Neural progenitor cell (in vitro differentiated cells): ENCODE data around the gene ARF1. TPM values are rescaled to one million over a fixed set of nuclear protein-coding genes. Genes with fewer than 3 reads are reported as not detected.

Source experiments
- DNase-seq: peaks from one replicate; pipeline ENCODE4 v3.0.0-alpha.2; 2016; ENCODE audit warnings: low spot score
- H2AFZ ChIP-seq: fragments of 200-600 bp; sonication (generic); replicated peaks from 2 replicates; pipeline ENCODE4 v1.6.1; 2016; ENCODE audit warnings: antibody characterized with exemption
- H3F3A ChIP-seq: fragments of 200-600 bp; sonication (generic); 2 replicates; pipeline ENCODE4 v1.6.1; 2016; ENCODE audit warnings: antibody characterized with exemption, low read depth
- H3K27ac ChIP-seq: fragments of 200-600 bp; sonication (generic); 2 replicates; pipeline ENCODE4 v1.5.1; 2016; ENCODE audit warnings: mild to moderate bottlenecking
- H3K27me3 ChIP-seq: fragments of 200-600 bp; sonication (generic); 2 replicates; pipeline ENCODE4 v1.6.1; 2016; ENCODE audit warnings: mild to moderate bottlenecking, moderate library complexity
- H3K36me3 ChIP-seq: fragments of 200-600 bp; sonication (generic); 2 replicates; pipeline ENCODE4 v1.5.1; 2016
- H3K4me1 ChIP-seq: fragments of 200-600 bp; sonication (generic); 2 replicates; pipeline ENCODE4 v1.6.1; 2016; ENCODE audit warnings: mixed run types
- H3K4me2 ChIP-seq: fragments of 200-600 bp; sonication (generic); 2 replicates; pipeline ENCODE4 v1.6.1; 2016
- H3K4me3 ChIP-seq: fragments of 200-600 bp; sonication (generic); 2 replicates; pipeline ENCODE4 v1.5.1; 2016
- H3K79me2 ChIP-seq: fragments of 200-600 bp; sonication (generic); 2 replicates; pipeline ENCODE4 v1.6.1; 2016; ENCODE audit warnings: low read depth
- H3K9ac ChIP-seq: fragments of 200-600 bp; sonication (generic); 2 replicates; pipeline ENCODE4 v1.6.1; 2016
- H3K9me3 ChIP-seq: fragments of 200-600 bp; sonication (generic); 2 replicates; pipeline ENCODE4 v1.5.1; 2016; ENCODE audit warnings: low read depth
- H4K20me1 ChIP-seq: fragments of 200-600 bp; sonication (generic); 2 replicates; pipeline ENCODE4 v1.6.1; 2016; ENCODE audit warnings: low read depth
- H3K27ac Mint-ChIP-seq: 3 replicates; pipeline ENCODE4 v1.8.0; 2021; ENCODE audit warnings: mixed read lengths
- H3K27me3 Mint-ChIP-seq: 2 replicates; pipeline ENCODE4 v1.8.0; 2022; ENCODE audit warnings: low read depth, mild to moderate bottlenecking, inconsistent platforms, moderate library complexity, mixed read lengths; ENCODE audit not compliant: insufficient read depth
- H3K36me3 Mint-ChIP-seq: 3 replicates; pipeline ENCODE4 v1.8.0; 2021; ENCODE audit warnings: mixed read lengths
- H3K4me1 Mint-ChIP-seq: 3 replicates; pipeline ENCODE4 v1.8.0; 2021; ENCODE audit warnings: mixed read lengths
- H3K4me3 Mint-ChIP-seq: 3 replicates; pipeline ENCODE4 v1.8.0; 2021; ENCODE audit warnings: mild to moderate bottlenecking, moderate library complexity, mixed read lengths
- H3K9me3 Mint-ChIP-seq: 3 replicates; pipeline ENCODE4 v1.8.0; 2020; ENCODE audit warnings: mixed read lengths
- EZH2 ChIP-seq: fragments of 200-600 bp; sonication (generic); IDR thresholded peaks from 2 replicates; pipeline ENCODE4 v1.6.1; 2017; ENCODE audit warnings: antibody characterized with exemption, mild to moderate bottlenecking, moderate library complexity
- EZH2phosphoT487 ChIP-seq: fragments of 200-600 bp; sonication (generic); IDR thresholded peaks from 2 replicates; pipeline ENCODE4 v1.6.1; 2017; ENCODE audit warnings: antibody characterized with exemption
- total RNA-seq: library from RNA; depleted of rRNA; stranded (reverse); fragments of >200 nt; gene quantifications from 2 replicates; pipeline ENCODE4 v1.2.3, GENCODE V29; 2015; ENCODE audit warnings: low replicate concordance
- TF ChIP-seq, protein P1 (sequence below): fragments of 200-600 bp; sonication (generic); IDR thresholded peaks from 2 replicates; pipeline ENCODE4 v1.5.1; 2017; ENCODE audit warnings: antibody characterized with exemption, mild to moderate bottlenecking

Gene ARF1
- total RNA-seq, 1 donor from 2014 or later: 95.1 TPM

DNA sequence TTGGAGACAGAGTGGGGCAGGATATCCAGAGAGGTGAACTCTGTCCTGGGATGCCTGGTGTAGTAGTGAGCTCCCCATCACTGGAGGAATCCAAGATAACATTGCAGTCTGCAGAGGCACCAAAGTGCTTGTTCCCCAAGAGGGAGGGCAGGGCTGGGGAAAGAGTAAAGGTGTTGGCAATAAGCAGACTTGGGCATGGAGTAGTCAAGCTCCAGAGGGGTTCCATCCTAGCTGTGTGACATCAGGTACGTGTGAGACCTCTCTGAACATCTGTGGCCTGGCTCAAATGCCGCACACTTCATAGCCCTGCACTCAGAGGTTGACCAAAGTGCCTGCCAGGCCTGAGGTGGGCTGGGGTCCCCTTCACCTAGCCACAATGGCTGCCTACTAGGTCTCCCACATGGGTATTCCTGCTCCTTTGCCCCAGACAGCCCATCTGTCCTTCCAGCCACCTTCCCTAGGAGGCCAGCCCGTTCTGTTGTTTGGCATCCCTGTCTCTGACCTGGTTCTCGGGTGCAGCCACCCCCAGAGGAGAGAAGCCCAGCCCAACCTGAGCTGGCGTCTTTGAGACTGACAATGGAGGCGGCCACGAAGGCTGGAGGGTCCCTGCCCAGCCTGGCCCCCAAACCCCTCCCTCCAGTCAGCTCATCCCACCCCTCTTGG is 2.8 kb upstream of the ARF1 start:
- H3K9me3 ChIP-seq: no peaks in the 10 kb centered on the region
- H3K36me3 ChIP-seq: no peaks in the 10 kb centered on the region
- H3K36me3 Mint-ChIP-seq: no peaks in the 10 kb centered on the region
- peaks cover 22% of the 10 kb centered on the region for H3K79me2 ChIP-seq
- H2AFZ ChIP-seq: no peak overlapping the region
- no peak for TF ChIP-seq EZH2
- TF ChIP-seq EZH2phosphoT487: no peak
- TF ChIP-seq, protein P1, sequence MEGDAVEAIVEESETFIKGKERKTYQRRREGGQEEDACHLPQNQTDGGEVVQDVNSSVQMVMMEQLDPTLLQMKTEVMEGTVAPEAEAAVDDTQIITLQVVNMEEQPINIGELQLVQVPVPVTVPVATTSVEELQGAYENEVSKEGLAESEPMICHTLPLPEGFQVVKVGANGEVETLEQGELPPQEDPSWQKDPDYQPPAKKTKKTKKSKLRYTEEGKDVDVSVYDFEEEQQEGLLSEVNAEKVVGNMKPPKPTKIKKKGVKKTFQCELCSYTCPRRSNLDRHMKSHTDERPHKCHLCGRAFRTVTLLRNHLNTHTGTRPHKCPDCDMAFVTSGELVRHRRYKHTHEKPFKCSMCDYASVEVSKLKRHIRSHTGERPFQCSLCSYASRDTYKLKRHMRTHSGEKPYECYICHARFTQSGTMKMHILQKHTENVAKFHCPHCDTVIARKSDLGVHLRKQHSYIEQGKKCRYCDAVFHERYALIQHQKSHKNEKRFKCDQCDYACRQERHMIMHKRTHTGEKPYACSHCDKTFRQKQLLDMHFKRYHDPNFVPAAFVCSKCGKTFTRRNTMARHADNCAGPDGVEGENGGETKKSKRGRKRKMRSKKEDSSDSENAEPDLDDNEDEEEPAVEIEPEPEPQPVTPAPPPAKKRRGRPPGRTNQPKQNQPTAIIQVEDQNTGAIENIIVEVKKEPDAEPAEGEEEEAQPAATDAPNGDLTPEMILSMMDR: no peak
- H3K9me3 Mint-ChIP-seq: peaks cover 2% of the 10 kb centered on the region
- peaks cover 10% of the 10 kb centered on the region for H3K27me3 Mint-ChIP-seq
- H3K9ac ChIP-seq: no peak overlapping the region
- H3K4me3 Mint-ChIP-seq: no peak overlapping the region
- H3K4me2 ChIP-seq: no peak overlapping the region
- peaks cover 25% of the 10 kb centered on the region for H3K4me1 ChIP-seq
- peaks cover 21% of the 10 kb centered on the region for H3K27me3 ChIP-seq
- H3K4me3 ChIP-seq: no peak overlapping the region
- peaks cover 40% of the 10 kb centered on the region for H3K4me1 Mint-ChIP-seq
- no peak for DNase-seq
- no peak overlapping the region for H3K27ac Mint-ChIP-seq
- peaks cover 6% of the 10 kb centered on the region for H3F3A ChIP-seq
- H3K27ac ChIP-seq: no peak overlapping the region
- H4K20me1 ChIP-seq: peaks cover 21% of the 10 kb centered on the region

- Histone ChIP-seq H4K20me1 (peaks cover 33% of the 10 kb centered on the region), H3K9ac (no peak overlapping the region), H3K27ac (no peak overlapping the region), H3K36me3 (no peaks in the 10 kb centered on the region), H3K27me3 (peaks cover 6% of the 10 kb centered on the region), H3K4me3 (peak overlapping the region; percentile 100), H3K4me2 (peak overlapping the region; percentile 97), H3K4me1 (peaks cover 31% of the 10 kb centered on the region), H3K79me2 (peaks cover 36% of the 10 kb centered on the region), H3K9me3 (no peaks in the 10 kb centered on the region), H3F3A (peaks cover 6% of the 10 kb centered on the region), H2AFZ (no peak overlapping the region)
- Mint-ChIP-seq H3K4me1 (peaks cover 40% of the 10 kb centered on the region), H3K36me3 (peaks cover 6% of the 10 kb centered on the region), H3K27ac (peak overlapping the region; percentile 81), H3K4me3 (peak overlapping the region; percentile 84), H3K9me3 (peaks cover 2% of the 10 kb centered on the region), H3K27me3 (peaks cover 9% of the 10 kb centered on the region)
- no peak for DNase-seq
- TF ChIP-seq EZH2phosphoT487 (no peak), EZH2 (no peak)
- TF ChIP-seq, protein P1: no peak
Observed at GRCh38 chr1:228081144-228081543, 1.4 kb upstream of the ARF1 start.

DNA sequence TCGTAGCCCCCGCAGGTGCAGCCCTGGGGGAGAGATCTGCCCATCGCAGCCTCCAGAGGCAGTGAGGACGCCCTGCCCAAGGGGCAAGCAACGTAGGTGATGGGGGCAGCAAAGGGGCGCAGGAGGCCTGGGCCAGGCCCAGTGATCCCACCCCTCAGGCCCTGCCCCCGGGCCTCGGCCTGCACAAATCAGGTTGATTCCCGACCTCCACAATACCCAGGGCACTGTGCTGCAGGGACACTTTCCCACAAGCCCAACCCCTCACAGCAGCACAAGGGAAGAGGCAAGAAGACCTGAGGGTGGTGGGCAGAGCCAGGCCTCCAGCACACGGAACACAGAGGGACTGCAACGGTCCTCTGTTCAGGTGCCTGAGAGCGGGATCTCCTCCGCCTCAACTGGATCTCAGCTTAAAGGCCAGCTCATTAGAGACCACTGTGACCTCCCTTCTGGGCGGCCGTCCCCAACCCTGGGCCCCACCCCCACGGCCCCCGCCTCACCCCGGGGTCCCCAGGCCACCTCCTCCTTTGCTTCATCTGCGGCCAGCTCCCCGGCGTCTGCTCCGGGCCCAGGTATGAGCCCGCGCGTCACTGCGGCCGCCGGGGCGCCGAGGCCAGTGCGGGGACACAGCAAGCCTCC is 812 bp upstream of the ARF1 start:
- peak overlapping the region; percentile 81 for H3K27ac Mint-ChIP-seq
- TF ChIP-seq, protein P1: no peak
- TF ChIP-seq EZH2phosphoT487 (no peak), EZH2 (no peak)
- Histone ChIP-seq H3K27ac (peak overlapping the region; percentile 28), H3K4me1 (peaks cover 31% of the 10 kb centered on the region), H3K9me3 (no peaks in the 10 kb centered on the region), H2AFZ (peak overlapping the region; percentile 53), H3F3A (peaks cover 6% of the 10 kb centered on the region), H3K27me3 (peaks cover 2% of the 10 kb centered on the region), H3K4me3 (peak overlapping the region; percentile 100), H3K79me2 (peaks cover 42% of the 10 kb centered on the region), H3K36me3 (no peaks in the 10 kb centered on the region), H3K9ac (no peak overlapping the region), H4K20me1 (peaks cover 38% of the 10 kb centered on the region), H3K4me2 (peak overlapping the region; percentile 97)
- DNase-seq: peak; percentile 75
- peaks cover 44% of the 10 kb centered on the region for H3K4me1 Mint-ChIP-seq
- H3K27me3 Mint-ChIP-seq: peaks cover 9% of the 10 kb centered on the region
- H3K9me3 Mint-ChIP-seq: peaks cover 2% of the 10 kb centered on the region
- H3K4me3 Mint-ChIP-seq: peak overlapping the region; percentile 84
- H3K36me3 Mint-ChIP-seq: peaks cover 9% of the 10 kb centered on the region
